GM23338 (cell line): ENCODE measurements around the gene KLHDC8B. TPM values are rescaled to one million over a fixed set of nuclear protein-coding genes. Genes with fewer than 3 reads are reported as not detected.

Experiments used
- ATAC-seq: fragments of 200-7000 bp; cut with Tn5 transposase; 3 replicates; pipeline ENCODE4 v1.9.1; 2020
- DNase-seq: peaks from one replicate; pipeline ENCODE4 v3.0.0-alpha.2; 2015; ENCODE audit warnings: low spot score
- H2AFZ ChIP-seq: fragments of 200-600 bp; sonication (generic); 2 replicates; pipeline ENCODE4 v1.8.0; 2016; ENCODE audit warnings: antibody characterized with exemption, mild to moderate bottlenecking, moderate library complexity
- H3F3A ChIP-seq: fragments of 200-600 bp; sonication (generic); replicated peaks from 2 replicates; pipeline ENCODE4 v1.8.0; 2017; ENCODE audit warnings: antibody characterized with exemption, mixed run types, low read depth
- H3K27ac ChIP-seq: fragments of 200-600 bp; sonication (generic); 2 replicates; pipeline ENCODE4 v1.6.1; 2016; ENCODE audit warnings: low read depth
- H3K27me3 ChIP-seq: fragments of 200-600 bp; sonication (generic); 2 replicates; pipeline ENCODE4 v1.8.0; 2016; ENCODE audit warnings: mild to moderate bottlenecking, mixed run types, moderate library complexity; ENCODE audit not compliant: insufficient read depth
- H3K36me3 ChIP-seq: fragments of 200-600 bp; sonication (generic); 2 replicates; pipeline ENCODE4 v1.8.0; 2016; ENCODE audit warnings: mild to moderate bottlenecking; ENCODE audit not compliant: insufficient read depth
- H3K4me1 ChIP-seq: fragments of 200-600 bp; sonication (generic); 2 replicates; pipeline ENCODE4 v1.8.0; 2016; ENCODE audit warnings: mild to moderate bottlenecking, moderate library complexity; ENCODE audit not compliant: insufficient read depth
- H3K4me2 ChIP-seq: fragments of 200-600 bp; sonication (generic); 2 replicates; pipeline ENCODE4 v1.7.1; 2017; ENCODE audit warnings: mixed run types
- H3K4me3 ChIP-seq: fragments of 200-600 bp; sonication (generic); 2 replicates; pipeline ENCODE4 v1.6.1; 2016; ENCODE audit warnings: mixed run types
- H3K79me2 ChIP-seq: fragments of 200-600 bp; sonication (generic); replicated peaks from 2 replicates; pipeline ENCODE4 v1.8.0; 2017; ENCODE audit warnings: mild to moderate bottlenecking; ENCODE audit not compliant: insufficient read depth
- H3K9me2 ChIP-seq: fragments of 200-600 bp; sonication (generic); 2 replicates; pipeline ENCODE4 v1.8.0; 2017; ENCODE audit not compliant: insufficient read depth
- H4K20me1 ChIP-seq: fragments of 200-600 bp; sonication (generic); replicated peaks from 2 replicates; pipeline ENCODE4 v1.8.0; 2017; ENCODE audit warnings: mild to moderate bottlenecking; ENCODE audit not compliant: insufficient read depth
- H3K27ac Mint-ChIP-seq: 2 replicates; pipeline ENCODE4 v1.8.0; 2020; ENCODE audit warnings: inconsistent platforms, mild to moderate bottlenecking, moderate library complexity, mixed read lengths
- H3K27me3 Mint-ChIP-seq: 3 replicates; pipeline ENCODE4 v1.8.0; 2022; ENCODE audit warnings: low read depth, mild to moderate bottlenecking, moderate library complexity, mixed read lengths, inconsistent platforms; ENCODE audit not compliant: insufficient read depth, poor library complexity
- H3K36me3 Mint-ChIP-seq: 3 replicates; pipeline ENCODE4 v1.8.0; 2021; ENCODE audit warnings: low read depth, mild to moderate bottlenecking, inconsistent platforms, moderate library complexity, mixed read lengths
- H3K4me1 Mint-ChIP-seq: 3 replicates; pipeline ENCODE4 v1.8.0; 2020; ENCODE audit warnings: mild to moderate bottlenecking, inconsistent platforms, mixed read lengths
- H3K4me3 Mint-ChIP-seq: 3 replicates; pipeline ENCODE4 v1.8.0; 2021; ENCODE audit warnings: moderate library complexity, mild to moderate bottlenecking, inconsistent platforms, mixed read lengths
- H3K9me3 Mint-ChIP-seq: 3 replicates; pipeline ENCODE4 v1.8.0; 2020; ENCODE audit warnings: moderate library complexity, mild to moderate bottlenecking, inconsistent platforms, mixed read lengths
- CREB1 ChIP-seq: fragments of 250-450 bp; sonication (Bioruptor Pico); IDR thresholded peaks from 2 replicates; pipeline ENCODE4 v1.5.0; 2020; ENCODE audit warnings: low read depth, mild to moderate bottlenecking, moderate library complexity
- CTCF ChIP-seq, 2 experiments: fragments of 200-600 bp in 1 of 2; sonication (generic) in 1 of 2; conservative IDR thresholded peaks; 2 replicates each; pipeline versions ENCODE4 v1.5.1 to v1.6.1; 2016 to 2017; ENCODE audit warnings: antibody characterized with exemption in 2 of 2, low read depth in 2 of 2, mild to moderate bottlenecking in 2 of 2, moderate library complexity in 1 of 2
- ETS1 ChIP-seq: IDR thresholded peaks from 2 replicates; pipeline ENCODE4 v1.6.1; 2016; ENCODE audit warnings: antibody characterized with exemption
- EZH2 ChIP-seq: fragments of 200-600 bp; sonication (generic); IDR thresholded peaks from one replicate; pipeline ENCODE4 v1.8.0; 2017; ENCODE audit warnings: antibody characterized with exemption, mild to moderate bottlenecking, low read depth; ENCODE audit not compliant: unreplicated experiment
- EZH2phosphoT487 ChIP-seq: fragments of 200-600 bp; sonication (generic); IDR thresholded peaks from one replicate; pipeline ENCODE4 v1.8.1; 2018; ENCODE audit warnings: antibody characterized with exemption; ENCODE audit not compliant: unreplicated experiment
- JUNB ChIP-seq: IDR thresholded peaks from one replicate; pipeline ENCODE4 v1.6.1; 2016; ENCODE audit warnings: antibody characterized with exemption; ENCODE audit not compliant: unreplicated experiment
- NANOG ChIP-seq: IDR thresholded peaks from 2 replicates; pipeline ENCODE4 v1.6.1; 2016; ENCODE audit warnings: antibody characterized with exemption, borderline replicate concordance
- POLR2AphosphoS5 ChIP-seq: IDR thresholded peaks from 2 replicates; pipeline ENCODE4 v1.6.1; 2016; ENCODE audit warnings: antibody characterized with exemption, low read depth
- REST ChIP-seq: IDR thresholded peaks from one replicate; pipeline ENCODE4 v1.6.1; 2018; ENCODE audit warnings: antibody characterized with exemption; ENCODE audit not compliant: unreplicated experiment
- STAT1 ChIP-seq: IDR thresholded peaks from one replicate; pipeline ENCODE4 v1.6.1; 2016; ENCODE audit warnings: antibody characterized with exemption; ENCODE audit not compliant: unreplicated experiment
- ZNF114 ChIP-seq: fragments of 250-450 bp; sonication (Bioruptor Pico); IDR thresholded peaks from 2 replicates; pipeline ENCODE4 v1.5.0; 2020; ENCODE audit warnings: mild to moderate bottlenecking, moderate library complexity
- ZNF331 ChIP-seq: fragments of 250-450 bp; sonication (Bioruptor Pico); IDR thresholded peaks from 2 replicates; pipeline ENCODE4 v1.5.0; 2020; ENCODE audit warnings: low read depth, mild to moderate bottlenecking, moderate library complexity
- ZNF462 ChIP-seq: fragments of 250-450 bp; sonication (Bioruptor Pico); IDR thresholded peaks from 2 replicates; pipeline ENCODE4 v1.5.0; 2020; ENCODE audit warnings: mild to moderate bottlenecking, moderate library complexity
- polyA plus RNA-seq: library from polyadenylated mRNA; unstranded; fragments of >200 nt; fragmentation: Nextera tagmentation; extraction: Ambion mirVana; gene quantifications from 2 replicates; pipeline ENCODE4 v1.2.1, GENCODE V29; 2016
- total RNA-seq: library from RNA; depleted of rRNA; stranded (reverse); fragments of >200 nt; shearing (Covaris generic); gene quantifications from 2 replicates; pipeline ENCODE4 v1.2.3, GENCODE V29; 2014

The KLHDC8B gene
- total and polyA plus RNA-seq, 2 experiments from 2014 or later = 4.7 to 11.1 TPM

- Mint-ChIP-seq H3K4me3 (peak overlapping the region; percentile 88), H3K9me3 (no peaks in the 10 kb centered on the region; the same call in 2 of the 3 replicates), H3K27me3 (peaks cover 2% of the 10 kb centered on the region), H3K27ac (no peak overlapping the region), H3K36me3 (no peaks in the 10 kb centered on the region), H3K4me1 (peaks cover 15% of the 10 kb centered on the region)
- no peak for ATAC-seq
- no peaks in the 10 kb centered on the region for H4K20me1 ChIP-seq
- no peak for TF ChIP-seq EZH2phosphoT487
- no peak for TF ChIP-seq EZH2
- no peak for TF ChIP-seq CREB1 (CRISPR knock-in tag)
- TF ChIP-seq CTCF (conservative IDR thresholded peaks at IDR 0.05; ENCODE audit: low read depth in 2 of 2) = no peak
- TF ChIP-seq ZNF462 (CRISPR knock-in tag) = no peak
- no peak for TF ChIP-seq ZNF114 (CRISPR knock-in tag)
- TF ChIP-seq ZNF331 = no peak
- TF ChIP-seq STAT1 = no peak
- TF ChIP-seq REST = no peak
- no peak for TF ChIP-seq JUNB
- no peak for TF ChIP-seq ETS1
- TF ChIP-seq POLR2AphosphoS5 = no peak
- TF ChIP-seq NANOG = no peak
- H2AFZ ChIP-seq = no peak overlapping the region
- no peak for DNase-seq
- peak overlapping the region; percentile 97; the same call in 1 of the 2 replicates for H3K4me3 ChIP-seq
- H3K4me1 ChIP-seq = peaks cover 7% of the 10 kb centered on the region; the same call in 1 of the 2 replicates
- no peaks in the 10 kb centered on the region for H3K36me3 ChIP-seq
- peak overlapping the region; percentile 100; the same call in 1 of the 2 replicates for H3K4me2 ChIP-seq
- H3K9me2 ChIP-seq = no peaks in the 10 kb centered on the region
- H3K79me2 ChIP-seq = no peaks in the 10 kb centered on the region; the same call in 1 of the 2 replicates
- H3K27ac ChIP-seq = no peak overlapping the region
- no peaks in the 10 kb centered on the region for H3F3A ChIP-seq
- no peaks in the 10 kb centered on the region for H3K27me3 ChIP-seq
Measured at GRCh38 chr3:49131576-49131975, 39.8 kb upstream of the KLHDC8B start.
